Thymus (tissue), 11 donors: Measurements from ENCODE around the gene PPP3CA. TPM values are rescaled to one million over a fixed set of nuclear protein-coding genes. Genes with fewer than 3 reads are reported as not detected.

Source experiments
- DNase-seq, 9 donors: peaks; one replicate each; pipeline ENCODE4 v3.0.0-alpha.2; 2013; ENCODE audit warnings: low spot score in 9 of 9, low read depth in 6 of 9, missing footprints in 1 of 9
- H3K27ac ChIP-seq, 2 donors: one replicate each; pipeline ENCODE4 v1.5.1; 2013; ENCODE audit warnings: control low read depth in 1 of 2, low read depth in 1 of 2, low read length in 1 of 2, mild to moderate bottlenecking in 1 of 2, moderate library complexity in 1 of 2
- H3K27me3 ChIP-seq, 2 donors: one replicate each; pipeline ENCODE4 v1.5.1; 2013; ENCODE audit warnings: low read length in 1 of 2; ENCODE audit not compliant: control insufficient read depth in 2 of 2, insufficient read depth in 1 of 2
- H3K36me3 ChIP-seq, 2 donors: one replicate each; pipeline ENCODE4 v1.5.1; 2013; ENCODE audit warnings: low read length in 1 of 2, mild to moderate bottlenecking in 1 of 2, moderate library complexity in 1 of 2; ENCODE audit not compliant: control insufficient read depth in 2 of 2, insufficient read depth in 2 of 2
- H3K4me1 ChIP-seq, 2 donors: one replicate each; pipeline ENCODE4 v1.5.1; 2013; ENCODE audit warnings: low read length in 2 of 2; ENCODE audit not compliant: control insufficient read depth in 2 of 2, insufficient read depth in 2 of 2
- H3K4me3 ChIP-seq, 2 donors: one replicate each; pipeline ENCODE4 v1.5.1; 2013; ENCODE audit warnings: low read length in 2 of 2, control low read depth in 1 of 2, mild to moderate bottlenecking in 1 of 2
- H3K9me3 ChIP-seq, 2 donors: one replicate each; pipeline ENCODE4 v1.5.1; 2013; ENCODE audit warnings: low read length in 1 of 2, mild to moderate bottlenecking in 1 of 2; ENCODE audit not compliant: control insufficient read depth in 2 of 2, insufficient read depth in 1 of 2
- WGBS: extraction: QIAGEN DNeasy Blood & Tissue Kit; methylation state at CpG from one replicate; pipeline ENCODE4 v1.1.7; 2013; 5-methylcytosine and 5-hydroxymethylcytosine counted together
- polyA plus RNA-seq: library from polyadenylated mRNA; stranded (reverse); fragments of 200-250 nt; gene quantifications from one replicate; pipeline ENCODE4 v1.2.3, GENCODE V29; 2013
- total RNA-seq: library from RNA; stranded (reverse); fragments of 120-200 nt; gene quantifications from one replicate; pipeline ENCODE4 v1.2.4, GENCODE V29; 2013
- donor health status: healthy.

The PPP3CA gene
- total and polyA plus RNA-seq, 2 donors, result 12.9 to 17.3 TPM

- H3K9me3 ChIP-seq, result no peaks in the 10 kb centered on the region
- no peaks in the 10 kb centered on the region for H3K36me3 ChIP-seq
- H3K27ac ChIP-seq, result no peak overlapping the region
- H3K4me1 ChIP-seq, result no peaks in the 10 kb centered on the region
- WGBS, result 89% methylated on average over 3 of the region's 3 CpGs
- DNase-seq, result no peak
- H3K27me3 ChIP-seq, result no peaks in the 10 kb centered on the region
- no peak overlapping the region for H3K4me3 ChIP-seq
Observed at GRCh38 chr4:101083131-101083530, 264.2 kb downstream of the PPP3CA start.

- Histone ChIP-seq H3K9me3 (no peaks in the 10 kb centered on the region), H3K27me3 (no peaks in the 10 kb centered on the region)
Observed at GRCh38 chr4:101081695-101082369, 265.5 kb downstream of the PPP3CA start.

GRCh38 chr4:101081166-101081565 lies 266.2 kb downstream of the PPP3CA start:
- H3K36me3 ChIP-seq, result no peaks in the 10 kb centered on the region
- no peaks in the 10 kb centered on the region for H3K4me1 ChIP-seq
- DNase-seq, result no peak
- no peak overlapping the region for H3K27ac ChIP-seq
- H3K4me3 ChIP-seq, result no peak overlapping the region
- H3K9me3 ChIP-seq, result no peaks in the 10 kb centered on the region
- H3K27me3 ChIP-seq, result no peaks in the 10 kb centered on the region

More at GRCh38 chr4:101081695-101082369, 265.5 kb downstream of the PPP3CA start:
- no peaks in the 10 kb centered on the region for H3K36me3 ChIP-seq
- no peak for DNase-seq
- WGBS, result 97% methylated on average over 3 of the region's 3 CpGs
- H3K4me3 ChIP-seq, result no peak overlapping the region
- no peaks in the 10 kb centered on the region for H3K4me1 ChIP-seq
- H3K27ac ChIP-seq, result no peak overlapping the region

GRCh38 chr4:101078950-101079349 lies 268.4 kb downstream of the PPP3CA start:
- no peak overlapping the region for H3K4me3 ChIP-seq
- WGBS, result over 99% methylated on average over 2 of the region's 2 CpGs

GRCh38 chr4:101076032-101076431 lies 271.3 kb downstream of the PPP3CA start:
- H3K27me3 ChIP-seq, result no peaks in the 10 kb centered on the region
- no peak overlapping the region for H3K4me3 ChIP-seq
- no peaks in the 10 kb centered on the region for H3K9me3 ChIP-seq
- WGBS, result 96% methylated on average over 1 of the region's 1 CpG
- DNase-seq, result no peak
- no peaks in the 10 kb centered on the region for H3K36me3 ChIP-seq
- no peaks in the 10 kb centered on the region for H3K4me1 ChIP-seq
- no peak overlapping the region for H3K27ac ChIP-seq

More at GRCh38 chr4:101078950-101079349, 268.4 kb downstream of the PPP3CA start:
- Histone ChIP-seq H3K4me1 (no peaks in the 10 kb centered on the region), H3K36me3 (no peaks in the 10 kb centered on the region), H3K27ac (no peak overlapping the region), H3K9me3 (no peaks in the 10 kb centered on the region), H3K27me3 (no peaks in the 10 kb centered on the region)
- DNase-seq, result no peak

GRCh38 chr4:101075536-101075935 lies 271.8 kb downstream of the PPP3CA start:
- WGBS, result 96% methylated on average over 1 of the region's 1 CpG
- DNase-seq, result no peak

GRCh38 chr4:101074326-101074725 lies 273.0 kb downstream of the PPP3CA start:
- Histone ChIP-seq H3K36me3 (no peaks in the 10 kb centered on the region), H3K4me3 (no peak overlapping the region), H3K27ac (no peak overlapping the region), H3K4me1 (no peaks in the 10 kb centered on the region), H3K9me3 (no peaks in the 10 kb centered on the region), H3K27me3 (no peaks in the 10 kb centered on the region)
- WGBS, result 100% methylated on average over 2 of the region's 2 CpGs
- DNase-seq, result no peak

More at GRCh38 chr4:101075536-101075935, 271.8 kb downstream of the PPP3CA start:
- no peaks in the 10 kb centered on the region for H3K27me3 ChIP-seq
- H3K36me3 ChIP-seq, result no peaks in the 10 kb centered on the region
- H3K4me1 ChIP-seq, result no peaks in the 10 kb centered on the region
- H3K27ac ChIP-seq, result no peak overlapping the region
- no peaks in the 10 kb centered on the region for H3K9me3 ChIP-seq
- no peak overlapping the region for H3K4me3 ChIP-seq

GRCh38 chr4:101071241-101071640 lies 276.1 kb downstream of the PPP3CA start:
- DNase-seq, result no peak
- Histone ChIP-seq H3K36me3 (no peaks in the 10 kb centered on the region), H3K4me3 (no peak overlapping the region), H3K9me3 (no peaks in the 10 kb centered on the region), H3K27me3 (no peaks in the 10 kb centered on the region), H3K4me1 (no peaks in the 10 kb centered on the region), H3K27ac (no peak overlapping the region)
- WGBS, result 95% methylated on average over 1 of the region's 1 CpG

- Histone ChIP-seq H3K27me3 (no peaks in the 10 kb centered on the region), H3K9me3 (no peaks in the 10 kb centered on the region), H3K4me3 (no peak overlapping the region), H3K4me1 (no peaks in the 10 kb centered on the region), H3K27ac (no peak overlapping the region), H3K36me3 (no peaks in the 10 kb centered on the region)
- DNase-seq, result no peak
- WGBS, result 97% methylated on average over 3 of the region's 3 CpGs
Observed at GRCh38 chr4:101068115-101068514, 279.2 kb downstream of the PPP3CA start.
